GM18507 (cell line): Measurements from ENCODE around the gene LBX1.

Experiments
- DNase-seq: peaks from one replicate; pipeline ENCODE4 v3.0.0; 2011; ENCODE audit warnings: low read depth; ENCODE audit not compliant: insufficient read length; ENCODE audit errors: extremely low spot score
- FAIRE-seq: peaks from 2 replicates; lab custom pipeline; 2011; peaks lifted over from hg19 to GRCh38; lab: Jason Lieb, UNC

LBX1 gene

GRCh38 chr10:101229266-101230182, at the start of gene LBX1:
LBX1 (minus strand) TSS chr10:101229463; CDS start chr10:101228815, 648 bp downstream.
- FAIRE-seq (no peak), DNase-seq (no peak)

GRCh38 chr10:101273741-101274140, 44.5 kb upstream of the LBX1 start:
- DNase-seq, result no peak

GRCh38 chr10:101273330-101273729, 44.1 kb upstream of the LBX1 start:
- DNase-seq, result no peak
- FAIRE-seq, result no peak

More at GRCh38 chr10:101273741-101274140, 44.5 kb upstream of the LBX1 start:
- no peak for FAIRE-seq

- FAIRE-seq (peak; percentile 73), DNase-seq (peak; percentile 64)
Observed at GRCh38 chr10:101272229-101272868, 43.1 kb upstream of the LBX1 start.

- DNase-seq, result no peak
- FAIRE-seq, result no peak
Observed at GRCh38 chr10:101270763-101271162, 41.5 kb upstream of the LBX1 start.

- FAIRE-seq, result no peak
- no peak for DNase-seq
Observed at GRCh38 chr10:101267776-101268175, 38.5 kb upstream of the LBX1 start.

- no peak for FAIRE-seq
- DNase-seq, result no peak
Observed at GRCh38 chr10:101267290-101267680, 38.0 kb upstream of the LBX1 start.

- DNase-seq (no peak), FAIRE-seq (no peak)
Observed at GRCh38 chr10:101266381-101267289, 37.4 kb upstream of the LBX1 start.

- DNase-seq (no peak), FAIRE-seq (no peak)
Observed at GRCh38 chr10:101263150-101263752, 34.0 kb upstream of the LBX1 start.

- FAIRE-seq (no peak), DNase-seq (no peak)
Observed at GRCh38 chr10:101262147-101262546, 32.9 kb upstream of the LBX1 start.

GRCh38 chr10:101261702-101262101, 32.4 kb upstream of the LBX1 start:
- FAIRE-seq (no peak), DNase-seq (no peak)

GRCh38 chr10:101260764-101261481, 31.7 kb upstream of the LBX1 start:
- DNase-seq (no peak), FAIRE-seq (no peak)

GRCh38 chr10:101258179-101258885, 29.1 kb upstream of the LBX1 start:
- DNase-seq (no peak), FAIRE-seq (no peak)

GRCh38 chr10:101257491-101257890, 28.2 kb upstream of the LBX1 start:
- DNase-seq (no peak), FAIRE-seq (no peak)

- FAIRE-seq (no peak), DNase-seq (no peak)
Observed at GRCh38 chr10:101257084-101257483, 27.8 kb upstream of the LBX1 start.

GRCh38 chr10:101256387-101256786, 27.1 kb upstream of the LBX1 start:
- DNase-seq (no peak), FAIRE-seq (no peak)

- no peak for DNase-seq
- FAIRE-seq, result no peak
Observed at GRCh38 chr10:101250136-101250535, 20.9 kb upstream of the LBX1 start.

GRCh38 chr10:101249171-101249581, 19.9 kb upstream of the LBX1 start:
- FAIRE-seq (no peak), DNase-seq (no peak)
